WTC11 (cell line): ENCODE measurements around the gene SH3YL1. TPM values are rescaled to one million over a fixed set of nuclear protein-coding genes. Genes with fewer than 3 reads are reported as not detected.

Source experiments
- ATAC-seq: fragments of 200-7000 bp; cut with Tn5 transposase; 2 replicates; pipeline ENCODE4 v1.10.0; 2021; ENCODE audit warnings: mild to moderate bottlenecking, moderate library complexity
- CTCF ChIA-PET: fragments of 300-600 bp; sonication (Branson Sonifier 250); formaldehyde crosslinking; loops from one replicate; lab custom pipeline; 2021; ENCODE audit warnings: antibody characterized with exemption; lab: Charles Lee
- POLR2A ChIA-PET: fragments of 350-600 bp; sonication (Branson Sonifier 250); formaldehyde crosslinking; loops from one replicate; lab custom pipeline; 2021; ENCODE audit warnings: antibody characterized with exemption; lab: Charles Lee
- DNase-seq: peaks from one replicate; pipeline ENCODE4 v3.0.0; 2021; ENCODE audit warnings: low spot score
- H3K27ac Mint-ChIP-seq: 2 replicates; pipeline ENCODE4 v1.8.0; 2021; ENCODE audit warnings: mixed read lengths
- H3K27me3 Mint-ChIP-seq: 2 replicates; pipeline ENCODE4 v1.8.0; 2021; ENCODE audit warnings: low read depth, mild to moderate bottlenecking, moderate library complexity, mixed read lengths
- H3K36me3 Mint-ChIP-seq: 2 replicates; pipeline ENCODE4 v1.8.0; 2021; ENCODE audit warnings: mixed read lengths
- H3K4me1 Mint-ChIP-seq: 2 replicates; pipeline ENCODE4 v1.8.0; 2022; ENCODE audit warnings: mixed read lengths
- H3K4me3 Mint-ChIP-seq: 2 replicates; pipeline ENCODE4 v1.8.0; 2021; ENCODE audit warnings: mild to moderate bottlenecking, moderate library complexity, mixed read lengths
- H3K9me3 Mint-ChIP-seq: 2 replicates; pipeline ENCODE4 v1.8.0; 2021; ENCODE audit warnings: mixed read lengths
- CBFB ChIP-seq: sonication (generic); formaldehyde crosslinking; IDR thresholded peaks from 2 replicates; pipeline ENCODE4 v1.8.1; 2022; ENCODE audit warnings: mild to moderate bottlenecking, low read depth, missing genetic modification reagents
- ELF4 ChIP-seq: sonication (generic); formaldehyde crosslinking; IDR thresholded peaks from 2 replicates; pipeline ENCODE4 v1.8.1; 2022; ENCODE audit warnings: low read depth, mild to moderate bottlenecking, moderate library complexity, missing genetic modification reagents
- EMX1 ChIP-seq: fragments of 250-450 bp; sonication (Bioruptor Pico); IDR thresholded peaks from 2 replicates; pipeline ENCODE4 v1.8.0; 2021; ENCODE audit warnings: mild to moderate bottlenecking
- MXD4 ChIP-seq: fragments of 250-450 bp; sonication (Bioruptor Pico); IDR thresholded peaks from 2 replicates; pipeline ENCODE4 v1.8.0; 2021; ENCODE audit warnings: mild to moderate bottlenecking, moderate library complexity, borderline replicate concordance
- NFYB ChIP-seq: sonication (generic); formaldehyde crosslinking; conservative IDR thresholded peaks from 2 replicates; pipeline ENCODE4 v1.8.0; 2022; ENCODE audit warnings: low read depth, missing genetic modification reagents
- NR3C1 ChIP-seq: sonication (generic); formaldehyde crosslinking; conservative IDR thresholded peaks from 2 replicates; pipeline ENCODE4 v1.8.1; 2023; ENCODE audit warnings: low read depth, mild to moderate bottlenecking, missing genetic modification reagents
- SMAD4 ChIP-seq: sonication (generic); formaldehyde crosslinking; IDR thresholded peaks from 2 replicates; pipeline ENCODE4 v1.8.0; 2022; ENCODE audit warnings: mild to moderate bottlenecking, missing genetic modification reagents
- SOX15 ChIP-seq: fragments of 250-450 bp; sonication (Bioruptor Pico); IDR thresholded peaks from 2 replicates; pipeline ENCODE4 v1.9.0; 2021; ENCODE audit warnings: mild to moderate bottlenecking
- ZNF263 ChIP-seq: sonication (generic); formaldehyde crosslinking; IDR thresholded peaks from 2 replicates; pipeline ENCODE4 v1.8.1; 2022; ENCODE audit warnings: low read depth, mild to moderate bottlenecking, moderate library complexity, missing genetic modification reagents
- ZNF423 ChIP-seq: fragments of 250-450 bp; sonication (Bioruptor Pico); IDR thresholded peaks from 2 replicates; pipeline ENCODE4 v2.1.2; 2022; ENCODE audit warnings: mild to moderate bottlenecking, moderate library complexity
- total RNA-seq: library from RNA; stranded (reverse); gene quantifications from 3 replicates; pipeline ENCODE4 v1.2.3, GENCODE V29; 2021
- TF ChIP-seq, protein P1 (sequence below): sonication (generic); formaldehyde crosslinking; IDR thresholded peaks from 2 replicates; pipeline ENCODE4 v1.8.1; 2023; ENCODE audit warnings: mild to moderate bottlenecking, missing genetic modification reagents
- TF ChIP-seq, protein P2 (sequence below): sonication (generic); formaldehyde crosslinking; IDR thresholded peaks from 2 replicates; pipeline ENCODE4 v1.8.1; 2022; ENCODE audit warnings: low read depth, missing genetic modification reagents, borderline replicate concordance
- TF ChIP-seq, protein P3 (sequence below): sonication (generic); formaldehyde crosslinking; IDR thresholded peaks from 2 replicates; pipeline ENCODE4 v1.8.1; 2023; ENCODE audit warnings: mild to moderate bottlenecking, missing genetic modification reagents, moderate library complexity
- TF ChIP-seq, protein P4 (sequence below): fragments of 250-450 bp; sonication (Bioruptor Pico); conservative IDR thresholded peaks from 2 replicates; pipeline ENCODE4 v1.9.0; 2021; ENCODE audit warnings: mild to moderate bottlenecking
- TF ChIP-seq, protein P5 (sequence below): sonication (generic); formaldehyde crosslinking; IDR thresholded peaks from 2 replicates; pipeline ENCODE4 v1.8.0; 2022; ENCODE audit warnings: mild to moderate bottlenecking, missing genetic modification reagents
- TF ChIP-seq, protein P6 (sequence below): sonication (generic); formaldehyde crosslinking; IDR thresholded peaks from 2 replicates; pipeline ENCODE4 v1.8.0; 2022; ENCODE audit warnings: mild to moderate bottlenecking, missing genetic modification reagents
- TF ChIP-seq, protein P7 (sequence below): sonication (generic); formaldehyde crosslinking; IDR thresholded peaks from 2 replicates; pipeline ENCODE4 v1.8.0; 2022; ENCODE audit warnings: mild to moderate bottlenecking, missing genetic modification reagents

The SH3YL1 gene
- total RNA-seq, 1 experiment from 2014 or later = 26.4 TPM

DNA sequence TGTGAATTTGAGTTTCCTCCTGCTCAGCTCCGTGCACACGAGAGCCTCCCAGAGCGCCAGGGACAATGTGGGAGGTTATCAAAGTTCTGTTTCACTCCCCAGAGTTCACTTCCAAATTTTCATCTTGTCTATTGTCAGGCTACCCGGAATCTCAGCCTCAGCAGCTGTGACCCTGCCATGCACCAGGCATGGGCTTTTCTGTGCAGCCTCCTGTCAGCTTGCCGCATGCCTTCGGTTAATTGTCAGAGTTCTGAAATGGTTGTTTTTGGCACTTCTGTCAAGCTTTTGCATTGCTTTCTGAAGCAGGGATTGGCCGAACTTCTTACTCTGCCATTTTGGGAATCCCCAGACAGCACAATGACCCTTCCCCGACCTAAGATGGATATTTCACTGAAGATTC, 60.4 kb downstream of the SH3YL1 start (continued):
- TF ChIP-seq, protein P1, sequence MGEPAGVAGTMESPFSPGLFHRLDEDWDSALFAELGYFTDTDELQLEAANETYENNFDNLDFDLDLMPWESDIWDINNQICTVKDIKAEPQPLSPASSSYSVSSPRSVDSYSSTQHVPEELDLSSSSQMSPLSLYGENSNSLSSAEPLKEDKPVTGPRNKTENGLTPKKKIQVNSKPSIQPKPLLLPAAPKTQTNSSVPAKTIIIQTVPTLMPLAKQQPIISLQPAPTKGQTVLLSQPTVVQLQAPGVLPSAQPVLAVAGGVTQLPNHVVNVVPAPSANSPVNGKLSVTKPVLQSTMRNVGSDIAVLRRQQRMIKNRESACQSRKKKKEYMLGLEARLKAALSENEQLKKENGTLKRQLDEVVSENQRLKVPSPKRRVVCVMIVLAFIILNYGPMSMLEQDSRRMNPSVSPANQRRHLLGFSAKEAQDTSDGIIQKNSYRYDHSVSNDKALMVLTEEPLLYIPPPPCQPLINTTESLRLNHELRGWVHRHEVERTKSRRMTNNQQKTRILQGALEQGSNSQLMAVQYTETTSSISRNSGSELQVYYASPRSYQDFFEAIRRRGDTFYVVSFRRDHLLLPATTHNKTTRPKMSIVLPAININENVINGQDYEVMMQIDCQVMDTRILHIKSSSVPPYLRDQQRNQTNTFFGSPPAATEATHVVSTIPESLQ (CRISPR knock-in tag) = no peak
- TF ChIP-seq, protein P2, sequence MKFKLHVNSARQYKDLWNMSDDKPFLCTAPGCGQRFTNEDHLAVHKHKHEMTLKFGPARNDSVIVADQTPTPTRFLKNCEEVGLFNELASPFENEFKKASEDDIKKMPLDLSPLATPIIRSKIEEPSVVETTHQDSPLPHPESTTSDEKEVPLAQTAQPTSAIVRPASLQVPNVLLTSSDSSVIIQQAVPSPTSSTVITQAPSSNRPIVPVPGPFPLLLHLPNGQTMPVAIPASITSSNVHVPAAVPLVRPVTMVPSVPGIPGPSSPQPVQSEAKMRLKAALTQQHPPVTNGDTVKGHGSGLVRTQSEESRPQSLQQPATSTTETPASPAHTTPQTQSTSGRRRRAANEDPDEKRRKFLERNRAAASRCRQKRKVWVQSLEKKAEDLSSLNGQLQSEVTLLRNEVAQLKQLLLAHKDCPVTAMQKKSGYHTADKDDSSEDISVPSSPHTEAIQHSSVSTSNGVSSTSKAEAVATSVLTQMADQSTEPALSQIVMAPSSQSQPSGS (CRISPR knock-in tag) = no peak

DNA sequence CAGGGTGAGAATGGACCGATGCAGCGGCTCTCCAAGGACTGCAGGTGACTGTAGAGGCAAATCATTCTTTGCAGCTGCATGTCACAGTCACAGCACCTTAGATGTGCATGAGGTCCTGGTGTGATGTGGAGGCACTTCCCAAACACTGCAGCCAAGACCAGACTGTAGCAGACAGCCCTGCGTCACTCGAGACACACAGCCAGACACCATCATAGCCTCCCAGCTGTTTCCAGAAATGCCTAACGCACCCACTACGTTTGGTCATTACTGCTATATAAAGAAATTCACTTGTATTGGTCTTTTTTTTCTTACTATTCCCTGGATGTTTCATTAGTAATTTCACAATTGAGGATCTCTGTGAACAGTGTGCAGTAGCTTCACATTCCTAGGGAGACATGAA, 60.9 kb downstream of the SH3YL1 start:
- Mint-ChIP-seq H3K9me3 (peaks cover 19% of the 10 kb centered on the region), H3K27me3 (peaks cover 7% of the 10 kb centered on the region), H3K4me3 (no peak overlapping the region), H3K4me1 (peaks cover 10% of the 10 kb centered on the region), H3K27ac (no peak overlapping the region), H3K36me3 (peaks cover 10% of the 10 kb centered on the region)
- no peak for DNase-seq
- no peak for ATAC-seq
- ChIA-PET POLR2A (no interaction called here), CTCF (interaction anchor here (1.9 kb wide), 1 partner anchor 44 kb away, joined by 7 read pairs; no protein-coding TSS in a partner anchor)
- no peak for TF ChIP-seq SOX15 (CRISPR knock-in tag)
- TF ChIP-seq, protein P3, sequence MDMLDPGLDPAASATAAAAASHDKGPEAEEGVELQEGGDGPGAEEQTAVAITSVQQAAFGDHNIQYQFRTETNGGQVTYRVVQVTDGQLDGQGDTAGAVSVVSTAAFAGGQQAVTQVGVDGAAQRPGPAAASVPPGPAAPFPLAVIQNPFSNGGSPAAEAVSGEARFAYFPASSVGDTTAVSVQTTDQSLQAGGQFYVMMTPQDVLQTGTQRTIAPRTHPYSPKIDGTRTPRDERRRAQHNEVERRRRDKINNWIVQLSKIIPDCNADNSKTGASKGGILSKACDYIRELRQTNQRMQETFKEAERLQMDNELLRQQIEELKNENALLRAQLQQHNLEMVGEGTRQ (CRISPR knock-in tag) = no peak

DNA sequence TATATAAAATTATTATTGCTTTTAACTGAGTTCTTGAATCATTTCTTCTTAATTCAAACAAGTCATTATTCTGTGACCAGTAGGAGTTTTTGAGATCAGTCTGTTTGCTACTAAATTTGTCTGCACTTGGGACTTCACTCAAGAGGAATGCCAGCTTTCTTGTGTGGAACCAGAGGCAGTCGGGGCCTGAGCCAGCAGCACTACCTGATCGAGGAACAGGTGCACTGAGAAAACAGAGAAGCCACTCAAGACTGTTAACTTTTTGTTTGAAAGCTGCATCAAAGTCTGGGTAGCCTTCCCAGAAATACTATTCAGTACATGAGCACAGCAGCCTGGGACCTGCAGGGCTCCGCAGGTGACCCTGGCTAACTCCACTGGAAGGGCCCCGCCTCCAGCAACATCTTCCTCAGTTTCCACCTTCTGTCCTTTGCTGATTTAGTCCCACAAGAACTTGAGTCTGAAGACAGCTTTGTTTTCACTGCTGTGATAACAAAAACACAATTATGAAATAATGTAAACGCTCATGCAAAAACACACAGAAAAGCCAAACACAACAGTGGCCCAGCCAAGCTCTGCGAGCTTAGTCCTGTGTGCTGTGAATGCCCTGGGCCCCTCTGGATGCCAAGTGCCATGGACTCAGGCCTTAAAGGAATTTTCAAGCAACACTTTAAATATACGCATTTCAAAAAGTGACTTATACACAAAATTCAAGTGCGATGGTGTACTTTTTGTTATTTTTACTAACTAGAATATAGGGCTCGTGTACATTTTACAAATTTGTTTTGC, 62.0 kb downstream of the SH3YL1 start:
- POLR2A ChIA-PET = no interaction called here
- Mint-ChIP-seq H3K27ac (no peak overlapping the region), H3K4me1 (peaks cover 10% of the 10 kb centered on the region), H3K27me3 (peaks cover 5% of the 10 kb centered on the region), H3K9me3 (peaks cover 19% of the 10 kb centered on the region), H3K4me3 (no peak overlapping the region), H3K36me3 (peaks cover 10% of the 10 kb centered on the region)
- CTCF ChIA-PET = interaction anchor here (1.9 kb wide), 1 partner anchor 45 kb away, joined by 7 read pairs; no protein-coding TSS in a partner anchor
- DNase-seq = no peak
- ATAC-seq = no peak
- TF ChIP-seq CBFB (CRISPR knock-in tag) (no peak), SMAD4 (CRISPR knock-in tag) (no peak), NFYB (CRISPR knock-in tag) (no peak), ZNF423 (no peak), MXD4 (CRISPR knock-in tag) (no peak), ZNF263 (CRISPR knock-in tag) (no peak), NR3C1 (CRISPR knock-in tag) (no peak), EMX1 (CRISPR knock-in tag) (no peak), ELF4 (CRISPR knock-in tag) (no peak), SOX15 (CRISPR knock-in tag) (no peak)
- TF ChIP-seq, protein P2 (CRISPR knock-in tag) = no peak
- TF ChIP-seq, protein P4, sequence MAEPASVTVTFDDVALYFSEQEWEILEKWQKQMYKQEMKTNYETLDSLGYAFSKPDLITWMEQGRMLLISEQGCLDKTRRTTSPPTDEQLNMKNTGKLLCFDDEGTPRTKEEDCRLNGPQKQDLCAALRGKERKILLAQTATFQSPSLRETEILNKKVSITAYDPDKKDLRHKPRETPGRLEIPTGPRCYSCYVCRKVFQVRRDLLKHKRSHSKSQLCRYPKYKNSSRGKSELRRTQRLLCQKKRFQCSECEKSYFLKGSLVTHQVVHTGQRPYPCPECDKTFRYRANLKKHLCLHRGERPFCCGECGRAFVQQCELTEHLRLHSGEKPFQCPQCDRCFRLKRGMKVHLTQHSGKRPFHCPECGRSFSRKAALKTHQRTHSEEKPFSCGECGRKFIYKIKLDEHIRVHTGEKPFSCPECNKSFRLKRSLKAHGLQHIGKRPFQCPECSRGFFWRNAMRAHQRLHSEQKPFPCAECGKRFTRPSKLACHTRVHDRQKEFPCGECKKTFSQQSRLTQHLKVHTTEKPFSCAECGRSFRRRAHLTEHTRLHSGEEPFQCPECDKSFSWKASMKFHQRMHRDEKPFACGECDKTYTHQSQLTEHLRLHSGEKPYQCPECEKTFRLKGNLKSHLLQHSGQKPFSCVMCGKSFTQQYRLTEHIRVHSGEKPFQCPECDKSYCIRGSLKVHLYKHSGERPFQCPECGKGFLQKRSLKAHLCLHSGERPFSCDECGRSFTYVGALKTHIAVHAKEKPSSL (CRISPR knock-in tag) = no peak
- TF ChIP-seq, protein P5, sequence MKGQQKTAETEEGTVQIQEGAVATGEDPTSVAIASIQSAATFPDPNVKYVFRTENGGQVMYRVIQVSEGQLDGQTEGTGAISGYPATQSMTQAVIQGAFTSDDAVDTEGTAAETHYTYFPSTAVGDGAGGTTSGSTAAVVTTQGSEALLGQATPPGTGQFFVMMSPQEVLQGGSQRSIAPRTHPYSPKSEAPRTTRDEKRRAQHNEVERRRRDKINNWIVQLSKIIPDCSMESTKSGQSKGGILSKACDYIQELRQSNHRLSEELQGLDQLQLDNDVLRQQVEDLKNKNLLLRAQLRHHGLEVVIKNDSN (CRISPR knock-in tag) = no peak
- TF ChIP-seq, protein P6, sequence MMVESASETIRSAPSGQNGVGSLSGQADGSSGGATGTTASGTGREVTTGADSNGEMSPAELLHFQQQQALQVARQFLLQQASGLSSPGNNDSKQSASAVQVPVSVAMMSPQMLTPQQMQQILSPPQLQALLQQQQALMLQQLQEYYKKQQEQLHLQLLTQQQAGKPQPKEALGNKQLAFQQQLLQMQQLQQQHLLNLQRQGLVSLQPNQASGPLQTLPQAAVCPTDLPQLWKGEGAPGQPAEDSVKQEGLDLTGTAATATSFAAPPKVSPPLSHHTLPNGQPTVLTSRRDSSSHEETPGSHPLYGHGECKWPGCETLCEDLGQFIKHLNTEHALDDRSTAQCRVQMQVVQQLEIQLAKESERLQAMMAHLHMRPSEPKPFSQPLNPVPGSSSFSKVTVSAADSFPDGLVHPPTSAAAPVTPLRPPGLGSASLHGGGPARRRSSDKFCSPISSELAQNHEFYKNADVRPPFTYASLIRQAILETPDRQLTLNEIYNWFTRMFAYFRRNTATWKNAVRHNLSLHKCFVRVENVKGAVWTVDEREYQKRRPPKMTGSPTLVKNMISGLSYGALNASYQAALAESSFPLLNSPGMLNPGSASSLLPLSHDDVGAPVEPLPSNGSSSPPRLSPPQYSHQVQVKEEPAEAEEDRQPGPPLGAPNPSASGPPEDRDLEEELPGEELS (CRISPR knock-in tag) = no peak
- TF ChIP-seq, protein P7, sequence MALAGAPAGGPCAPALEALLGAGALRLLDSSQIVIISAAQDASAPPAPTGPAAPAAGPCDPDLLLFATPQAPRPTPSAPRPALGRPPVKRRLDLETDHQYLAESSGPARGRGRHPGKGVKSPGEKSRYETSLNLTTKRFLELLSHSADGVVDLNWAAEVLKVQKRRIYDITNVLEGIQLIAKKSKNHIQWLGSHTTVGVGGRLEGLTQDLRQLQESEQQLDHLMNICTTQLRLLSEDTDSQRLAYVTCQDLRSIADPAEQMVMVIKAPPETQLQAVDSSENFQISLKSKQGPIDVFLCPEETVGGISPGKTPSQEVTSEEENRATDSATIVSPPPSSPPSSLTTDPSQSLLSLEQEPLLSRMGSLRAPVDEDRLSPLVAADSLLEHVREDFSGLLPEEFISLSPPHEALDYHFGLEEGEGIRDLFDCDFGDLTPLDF (CRISPR knock-in tag) = no peak
